KBM-7 (cell line): ENCODE data around the gene DEPDC1B.
"Not testable (repeated sequence)": the region's sequence is repeated elsewhere in the genome, so short reads cannot be mapped to it uniquely, and the experiment has no call there.

Source experiments
- DNase-seq: peaks from one replicate; pipeline ENCODE4 v3.0.0-alpha.2; 2015
- in situ Hi-C: fragments of 300-500 bp; cut with MboI; formaldehyde crosslinking; loops from 2 replicates; pipeline ENCODE4 v1.14.3; 2020; ENCODE audit warnings: low sequenced_read_pairs, low pct_unique_long_range_greater_than_20kb, mixed read lengths

Gene DEPDC1B

GRCh38 chr5:60670749-60671148 is 29.2 kb downstream of the DEPDC1B start:
- DNase-seq: no peak
- in situ Hi-C loops: loop anchor here (25.0 kb wide), 1 partner anchor 858 kb away; no protein-coding TSS in a partner anchor

- peak; percentile 65 for DNase-seq
- in situ Hi-C loops: loop anchor here (25.0 kb wide), 1 partner anchor 856 kb away; no protein-coding TSS in a partner anchor
Measured at GRCh38 chr5:60668686-60669304, 31.2 kb downstream of the DEPDC1B start.

- no peak for DNase-seq
- in situ Hi-C loops: loop anchor here (25.0 kb wide), 1 partner anchor 840 kb away; no protein-coding TSS in a partner anchor
Measured at GRCh38 chr5:60651872-60652620, 47.9 kb downstream of the DEPDC1B start.

- DNase-seq: peak; percentile 62
- in situ Hi-C loops: no loop called here
Measured at GRCh38 chr5:60649288-60649917, 50.6 kb downstream of the DEPDC1B start.

GRCh38 chr5:60648175-60648574 is 51.8 kb downstream of the DEPDC1B start:
- in situ Hi-C loops: no loop called here
- DNase-seq: no peak

GRCh38 chr5:60640901-60641300 is 59.1 kb downstream of the DEPDC1B start:
- in situ Hi-C loops: no loop called here

GRCh38 chr5:60639544-60639943 is 60.4 kb downstream of the DEPDC1B start:
- DNase-seq: peak; percentile 11
- in situ Hi-C loops: no loop called here

More at GRCh38 chr5:60640901-60641300, 59.1 kb downstream of the DEPDC1B start:
- DNase-seq: no peak

- no peak for DNase-seq
- in situ Hi-C loops: no loop called here
Measured at GRCh38 chr5:60638300-60638699, 61.7 kb downstream of the DEPDC1B start.

GRCh38 chr5:60636644-60637043 is 63.3 kb downstream of the DEPDC1B start:
- no peak for DNase-seq
- in situ Hi-C loops: no loop called here

- in situ Hi-C loops: no loop called here
- DNase-seq: no peak
Measured at GRCh38 chr5:60636001-60636400, 64.0 kb downstream of the DEPDC1B start.

- in situ Hi-C loops: no loop called here
- peak; percentile 85 for DNase-seq
Measured at GRCh38 chr5:60634051-60634450, 65.9 kb downstream of the DEPDC1B start.

- no peak for DNase-seq
- in situ Hi-C loops: no loop called here
Measured at GRCh38 chr5:60633341-60633740, 66.6 kb downstream of the DEPDC1B start.

GRCh38 chr5:60632153-60632552 is 67.8 kb downstream of the DEPDC1B start:
- no peak for DNase-seq
- in situ Hi-C loops: no loop called here

GRCh38 chr5:60630836-60631235 is 69.1 kb downstream of the DEPDC1B start:
- no peak for DNase-seq
- in situ Hi-C loops: no loop called here

GRCh38 chr5:60630179-60630578 is 69.8 kb downstream of the DEPDC1B start:
- in situ Hi-C loops: no loop called here
- DNase-seq: no peak

- DNase-seq, in situ Hi-C loops: not testable (repeated sequence)
Measured at GRCh38 chr5:60624875-60625274, 75.1 kb downstream of the DEPDC1B start.

GRCh38 chr5:60620752-60621151 is 79.2 kb downstream of the DEPDC1B start:
- in situ Hi-C loops, DNase-seq: not testable (repeated sequence)

GRCh38 chr5:60613826-60614225 is 86.1 kb downstream of the DEPDC1B start:
- DNase-seq: no peak
- in situ Hi-C loops: no loop called here

GRCh38 chr5:60611099-60611740 is 88.7 kb downstream of the DEPDC1B start:
- no peak for DNase-seq
- in situ Hi-C loops: no loop called here

- DNase-seq: no peak
- in situ Hi-C loops: no loop called here
Measured at GRCh38 chr5:60604771-60605170, 95.2 kb downstream of the DEPDC1B start.
